CD4-positive, alpha-beta T cell (primary cell): ENCODE data around the gene MBD3L2B. TPM values are rescaled to one million over a fixed set of nuclear protein-coding genes. Genes with fewer than 3 reads are reported as not detected.

Experiments
- ATAC-seq: fragments of 200-7000 bp; cut with Tn5 transposase; one replicate; pipeline ENCODE4 v1.10.0; 2022; ENCODE audit warnings: mild to moderate bottlenecking; ENCODE audit not compliant: poor library complexity
- CTCF ChIA-PET: fragments of 350-600 bp; sonication (Branson Sonifier 250); formaldehyde crosslinking; loops from one replicate; lab custom pipeline; 2021; ENCODE audit warnings: antibody characterized with exemption, inconsistent platforms; lab: Charles Lee
- POLR2A ChIA-PET: fragments of 350-600 bp; sonication (Branson Sonifier 250); formaldehyde crosslinking; loops from one replicate; lab custom pipeline; 2021; ENCODE audit warnings: antibody characterized with exemption, inconsistent platforms; lab: Charles Lee
- DNase-seq, 14 experiments: peaks; one replicate each; pipeline ENCODE4 v3.0.0-alpha.2; 2013 to 2020; ENCODE audit warnings: mixed read lengths in 2 of 14
- H3K27ac ChIP-seq, 2 donors: one replicate each; pipeline versions ENCODE4 v1.5.1 to v1.7.0; 2013; ENCODE audit warnings: low read length in 2 of 2, low read depth in 1 of 2, mild to moderate bottlenecking in 1 of 2
- H3K27me3 ChIP-seq, 2 experiments: 1 replicate in 1 of 2; 2 replicates in 1 of 2; pipeline versions ENCODE4 v1.6.1 to v1.7.0; 2013; ENCODE audit warnings: low read length in 2 of 2, control low read depth in 1 of 2, mild to moderate bottlenecking in 1 of 2, moderate library complexity in 1 of 2; ENCODE audit not compliant: insufficient read depth in 2 of 2, control insufficient read depth in 1 of 2
- H3K36me3 ChIP-seq: one replicate; pipeline ENCODE4 v1.6.1; 2013; ENCODE audit warnings: low read length, control low read depth; ENCODE audit not compliant: insufficient read depth
- H3K4me1 ChIP-seq: one replicate; pipeline ENCODE4 v1.6.1; 2013; ENCODE audit warnings: low read length, control low read depth; ENCODE audit not compliant: insufficient read depth
- H3K4me3 ChIP-seq: one replicate; pipeline ENCODE4 v1.5.1; 2013; ENCODE audit warnings: mild to moderate bottlenecking, low read length, moderate library complexity
- H3K9me3 ChIP-seq, 2 experiments: 1 replicate in 1 of 2; 2 replicates in 1 of 2; pipeline versions ENCODE4 v1.6.1 to v1.7.0; 2013; ENCODE audit warnings: low read length in 2 of 2, mild to moderate bottlenecking in 2 of 2, control low read depth in 1 of 2, moderate library complexity in 1 of 2; ENCODE audit not compliant: control insufficient read depth in 1 of 2, insufficient read depth in 1 of 2
- H3K27ac Mint-ChIP-seq: one replicate; pipeline ENCODE4 v1.8.0; 2020; ENCODE audit warnings: mixed read lengths
- H3K27me3 Mint-ChIP-seq: one replicate; pipeline ENCODE4 v1.8.0; 2021; ENCODE audit warnings: mixed read lengths
- H3K36me3 Mint-ChIP-seq: one replicate; pipeline ENCODE4 v1.8.0; 2021; ENCODE audit warnings: low read depth, mixed read lengths
- H3K4me1 Mint-ChIP-seq: one replicate; pipeline ENCODE4 v1.8.0; 2021; ENCODE audit warnings: low read depth, mixed read lengths
- H3K4me3 Mint-ChIP-seq: one replicate; pipeline ENCODE4 v1.8.0; 2020; ENCODE audit warnings: mild to moderate bottlenecking, mixed read lengths
- H3K9me3 Mint-ChIP-seq: one replicate; pipeline ENCODE4 v1.8.0; 2020; ENCODE audit warnings: mixed read lengths
- intact Hi-C, 2 experiments: fragments of 100-400 bp; cut with DNase I in 1 of 2; cut with micrococcal nuclease in 1 of 2; formaldehyde crosslinking; loops; one replicate each; pipeline versions ENCODE4 v1.15.1 to v1.9.0; 2023 to 2025; cut with DNase I, micrococcal nuclease
- total RNA-seq, 174 experiments: library from RNA in 2 of 174; stranded (reverse) in 2 of 174; gene quantifications; one replicate each; pipeline ENCODE4 v1.2.3 and lab custom pipeline; 2021 to 2026
- TF ChIP-seq, protein P1 (sequence below): fragments of 200-600 bp; IDR thresholded peaks from one replicate; pipeline ENCODE4 v1.8.0; 2022; ENCODE audit warnings: antibody characterized with exemption, mild to moderate bottlenecking

MBD3L2B gene
- total RNA-seq, 2 experiments from 2014 or later, result not detected

- no peak for DNase-seq
- peaks cover 0 to 18% of the 10 kb centered on the region in 2 experiments for H3K9me3 ChIP-seq
- H3K27ac ChIP-seq, result no peak overlapping the region
- H3K9me3 Mint-ChIP-seq, result no peaks in the 10 kb centered on the region
- H3K27me3 Mint-ChIP-seq, result no peaks in the 10 kb centered on the region
- H3K4me1 Mint-ChIP-seq, result peaks cover 56% of the 10 kb centered on the region
- POLR2A ChIA-PET, result no interaction called here
- H3K36me3 Mint-ChIP-seq, result no peaks in the 10 kb centered on the region
- ATAC-seq, result no peak
- intact Hi-C loops, result no loop called here
- peaks cover 40% of the 10 kb centered on the region for H3K4me1 ChIP-seq
- H3K4me3 ChIP-seq, result no peak overlapping the region
- H3K27ac Mint-ChIP-seq, result no peak overlapping the region
- TF ChIP-seq, protein P1, sequence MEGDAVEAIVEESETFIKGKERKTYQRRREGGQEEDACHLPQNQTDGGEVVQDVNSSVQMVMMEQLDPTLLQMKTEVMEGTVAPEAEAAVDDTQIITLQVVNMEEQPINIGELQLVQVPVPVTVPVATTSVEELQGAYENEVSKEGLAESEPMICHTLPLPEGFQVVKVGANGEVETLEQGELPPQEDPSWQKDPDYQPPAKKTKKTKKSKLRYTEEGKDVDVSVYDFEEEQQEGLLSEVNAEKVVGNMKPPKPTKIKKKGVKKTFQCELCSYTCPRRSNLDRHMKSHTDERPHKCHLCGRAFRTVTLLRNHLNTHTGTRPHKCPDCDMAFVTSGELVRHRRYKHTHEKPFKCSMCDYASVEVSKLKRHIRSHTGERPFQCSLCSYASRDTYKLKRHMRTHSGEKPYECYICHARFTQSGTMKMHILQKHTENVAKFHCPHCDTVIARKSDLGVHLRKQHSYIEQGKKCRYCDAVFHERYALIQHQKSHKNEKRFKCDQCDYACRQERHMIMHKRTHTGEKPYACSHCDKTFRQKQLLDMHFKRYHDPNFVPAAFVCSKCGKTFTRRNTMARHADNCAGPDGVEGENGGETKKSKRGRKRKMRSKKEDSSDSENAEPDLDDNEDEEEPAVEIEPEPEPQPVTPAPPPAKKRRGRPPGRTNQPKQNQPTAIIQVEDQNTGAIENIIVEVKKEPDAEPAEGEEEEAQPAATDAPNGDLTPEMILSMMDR, result no peak
- no peaks in the 10 kb centered on the region for H3K36me3 ChIP-seq
- CTCF ChIA-PET, result no interaction called here
- H3K4me3 Mint-ChIP-seq, result peak overlapping the region; percentile 18
- H3K27me3 ChIP-seq, result no peaks in the 10 kb centered on the region
Observed at GRCh38 chr19:7010722-7011593, 10.3 kb downstream of the MBD3L2B start.

- Histone ChIP-seq H3K4me3 (no peak overlapping the region), H3K9me3 (peaks cover 0 to 21% of the 10 kb centered on the region in 2 experiments), H3K36me3 (no peaks in the 10 kb centered on the region), H3K4me1 (peaks cover 26% of the 10 kb centered on the region), H3K27me3 (no peaks in the 10 kb centered on the region), H3K27ac (no peak overlapping the region)
- CTCF ChIA-PET, result no interaction called here
- Mint-ChIP-seq H3K27me3 (no peaks in the 10 kb centered on the region), H3K4me3 (no peak overlapping the region), H3K9me3 (no peaks in the 10 kb centered on the region), H3K27ac (no peak overlapping the region), H3K4me1 (peaks cover 53% of the 10 kb centered on the region), H3K36me3 (no peaks in the 10 kb centered on the region)
- intact Hi-C loops, result no loop called here
- DNase-seq (no peak), ATAC-seq (no peak)
- POLR2A ChIA-PET, result interaction anchor here (0.6 kb wide), 2 partner anchors 118 to 1578 kb away, joined by 3 read pairs; no protein-coding TSS in a partner anchor
- TF ChIP-seq, protein P1, result no peak
Observed at GRCh38 chr19:7007859-7008258, 13.4 kb downstream of the MBD3L2B start.

DNA sequence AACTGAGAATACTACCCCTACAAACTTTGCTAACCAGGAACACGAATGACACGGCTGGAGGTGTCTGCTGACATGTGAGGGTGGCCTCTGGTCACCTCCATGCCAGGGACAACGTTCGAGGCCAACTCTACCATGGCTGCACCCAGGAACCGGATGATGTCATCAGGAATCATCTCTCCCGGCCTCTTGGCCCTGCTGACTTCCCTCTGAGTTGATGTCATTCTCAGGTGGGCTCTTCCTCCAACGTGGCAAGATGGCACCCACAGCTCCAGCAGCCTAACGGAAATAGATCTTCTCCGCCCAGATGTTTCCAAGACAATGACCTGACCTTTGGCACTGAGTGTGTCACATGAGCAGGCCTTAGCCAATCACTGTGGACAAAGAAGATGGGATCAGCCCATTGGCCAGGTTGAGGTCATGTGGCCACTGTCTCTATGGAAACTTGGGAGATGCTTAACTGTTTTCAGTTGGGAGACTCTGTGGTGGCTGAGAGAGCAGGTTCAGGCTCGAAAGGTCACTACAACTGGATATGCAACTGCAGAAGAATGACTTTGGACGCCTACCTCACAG is 15.0 kb downstream of the MBD3L2B start:
- no peak overlapping the region for H3K4me3 Mint-ChIP-seq
- Histone ChIP-seq H3K4me1 (peaks cover 24% of the 10 kb centered on the region), H3K9me3 (peaks cover 0 to 8% of the 10 kb centered on the region in 2 experiments), H3K36me3 (no peaks in the 10 kb centered on the region), H3K27ac (no peak overlapping the region), H3K27me3 (no peaks in the 10 kb centered on the region), H3K4me3 (no peak overlapping the region)
- TF ChIP-seq, protein P1, result no peak
- ChIA-PET POLR2A (interaction anchor here (0.6 kb wide), 1 partner anchor 116 kb away, joined by 4 read pairs; no protein-coding TSS in a partner anchor), CTCF (no interaction called here)
- H3K36me3 Mint-ChIP-seq, result no peaks in the 10 kb centered on the region
- H3K27me3 Mint-ChIP-seq, result no peaks in the 10 kb centered on the region
- DNase-seq (no peak), ATAC-seq (no peak)
- no peaks in the 10 kb centered on the region for H3K9me3 Mint-ChIP-seq
- H3K27ac Mint-ChIP-seq, result no peak overlapping the region
- intact Hi-C loops, result no loop called here
- H3K4me1 Mint-ChIP-seq, result peaks cover 52% of the 10 kb centered on the region
